GM12878 (cell line): ENCODE data around the gene TOMT. TPM values are rescaled to one million over a fixed set of nuclear protein-coding genes. Genes with fewer than 3 reads are reported as not detected.

Source experiments
- BACH1 ChIP-seq: fragments of 450-650 bp; IDR thresholded peaks from 2 replicates; pipeline ENCODE4 v1.6.1; 2017; ENCODE audit warnings: mild to moderate bottlenecking, borderline replicate concordance
- CBFB ChIP-seq: IDR thresholded peaks from 2 replicates; pipeline ENCODE4 v1.6.1; 2016; ENCODE audit warnings: antibody characterized with exemption, low read depth
- CUX1 ChIP-seq: IDR thresholded peaks from 2 replicates; pipeline ENCODE4 v1.6.1; 2012; ENCODE audit warnings: improper control_type of control experiment, low read depth, low read length; ENCODE audit not compliant: insufficient replicate concordance
- IRF5 ChIP-seq: fragments of 450-650 bp; IDR thresholded peaks from 2 replicates; pipeline ENCODE4 v1.6.1; 2017; ENCODE audit warnings: borderline replicate concordance
- KLF5 ChIP-seq: fragments of 450-650 bp; IDR thresholded peaks from 2 replicates; pipeline ENCODE4 v1.6.1; 2014; ENCODE audit warnings: mild to moderate bottlenecking; ENCODE audit not compliant: partially characterized antibody
- MYC ChIP-seq: IDR thresholded peaks from 2 replicates; pipeline ENCODE4 v1.6.1; 2011; ENCODE audit warnings: mild to moderate bottlenecking, low read length, moderate library complexity, inconsistent platforms; ENCODE audit not compliant: insufficient read depth, insufficient replicate concordance, insufficient read length, severe bottlenecking
- PML ChIP-seq: IDR thresholded peaks from 2 replicates; pipeline ENCODE4 v1.6.1; 2012; ENCODE audit warnings: low read length, inconsistent platforms
- TCF7 ChIP-seq: IDR thresholded peaks from 2 replicates; pipeline ENCODE4 v1.6.1; 2014; ENCODE audit warnings: antibody characterized with exemption, borderline replicate concordance
- polyA plus RNA-seq, 11 experiments: library from polyadenylated mRNA; depleted of rRNA in 4 of 11; unstranded in 6 of 11; stranded (reverse) in 5 of 11; fragments of >200 nt; fragmentation: Nextera tagmentation in 4 of 11; fragmentation: Illumina TruSeq in 1 of 11; extraction: Ambion mirVana in 4 of 11; extraction: Trizol in 1 of 11; gene quantifications; 1 replicate in 1 of 11; 2 replicates in 10 of 11; pipeline versions ENCODE4 v1.2.1 to v1.2.3, GENCODE V29; 2011 to 2016; ENCODE audit warnings: inconsistent platforms in 2 of 11, missing spikeins in 2 of 11, low read depth in 1 of 11
- total RNA-seq, 4 experiments: library from RNA; depleted of rRNA in 3 of 4; stranded (reverse); fragments of >200 nt in 3 of 4; fragmentation: Illumina TruSeq in 1 of 4; extraction: Trizol in 1 of 4; gene quantifications; 2 replicates each; pipeline versions ENCODE4 v1.2.1 to v1.2.3, GENCODE V29; 2013 to 2021

The TOMT gene
- total and polyA plus RNA-seq, 10 of the 15 experiments (the other 5 are each of a cell fraction or from before 2014, with no cell fraction given), result not detected

GRCh38 chr11:72058416-72059034 lies 47.2 kb upstream of the TOMT start (continued):
- TF ChIP-seq KLF5 (no peak), MYC (no peak), BACH1 (no peak), CBFB (no peak), CUX1 (no peak), PML (no peak), IRF5 (no peak), TCF7 (no peak)
